Fibroblast of lung (primary cell): Measurements from ENCODE around the gene NEBL. TPM values are rescaled to one million over a fixed set of nuclear protein-coding genes. Genes with fewer than 3 reads are reported as not detected.

Experiments used
- DNase-seq, 2 donors: peaks; one replicate each; pipeline versions ENCODE4 v3.0.0 to v3.0.0-alpha.2; 2010; ENCODE audit warnings: low read depth in 2 of 2
- H2AFZ ChIP-seq: 2 replicates; pipeline ENCODE4 v1.5.1; 2012; ENCODE audit warnings: low read length, control low read depth, inconsistent platforms
- H3K27ac ChIP-seq: 2 replicates; pipeline ENCODE4 v1.5.1; 2011; ENCODE audit warnings: low read length, control low read depth; ENCODE audit not compliant: insufficient read depth
- H3K27me3 ChIP-seq: 2 replicates; pipeline ENCODE4 v1.5.1; 2011; ENCODE audit warnings: mild to moderate bottlenecking, low read length; ENCODE audit not compliant: control insufficient read depth, insufficient read depth
- H3K36me3 ChIP-seq: 2 replicates; pipeline ENCODE4 v1.5.1; 2011; ENCODE audit warnings: low read length; ENCODE audit not compliant: control insufficient read depth, insufficient read depth
- H3K4me1 ChIP-seq: 2 replicates; pipeline ENCODE4 v1.5.1; 2011; ENCODE audit warnings: low read length; ENCODE audit not compliant: control insufficient read depth, insufficient read depth; ENCODE audit errors: extremely low read depth
- H3K4me2 ChIP-seq: 2 replicates; pipeline ENCODE4 v1.5.1; 2011; ENCODE audit warnings: low read length, control low read depth; ENCODE audit not compliant: insufficient read depth; ENCODE audit errors: extremely low read depth
- H3K4me3 ChIP-seq, 4 experiments: fragments of 200-600 bp in 1 of 4; sonication (generic) in 1 of 4; replicated peaks in 1 of 4; 2 replicates each; pipeline ENCODE4 v1.5.1; 2011 to 2016; ENCODE audit warnings: low read length in 4 of 4, low read depth in 3 of 4, mild to moderate bottlenecking in 3 of 4, control low read depth in 2 of 4, inconsistent platforms in 1 of 4, mixed read lengths in 1 of 4; ENCODE audit not compliant: insufficient read depth in 1 of 4; ENCODE audit errors: control extremely low read depth in 1 of 4
- H3K79me2 ChIP-seq: 2 replicates; pipeline ENCODE4 v1.5.1; 2012; ENCODE audit warnings: mild to moderate bottlenecking, low read length, inconsistent platforms; ENCODE audit not compliant: control insufficient read depth, insufficient read depth
- H3K9ac ChIP-seq: 2 replicates; pipeline ENCODE4 v1.5.1; 2011; ENCODE audit warnings: mild to moderate bottlenecking, low read length, control low read depth; ENCODE audit not compliant: insufficient read depth
- H3K9me3 ChIP-seq: 2 replicates; pipeline ENCODE4 v1.5.1; 2012; ENCODE audit warnings: low read depth, low read length; ENCODE audit not compliant: control insufficient read depth, insufficient read depth
- H4K20me1 ChIP-seq: 2 replicates; pipeline ENCODE4 v1.5.1; 2011; ENCODE audit warnings: low read length; ENCODE audit not compliant: control insufficient read depth, insufficient read depth; ENCODE audit errors: extremely low read depth
- EZH2 ChIP-seq: IDR thresholded peaks from 2 replicates; pipeline ENCODE4 v1.5.1; 2012; ENCODE audit warnings: low read length, control low read depth, mild to moderate bottlenecking; ENCODE audit errors: missing control alignments
- polyA plus RNA-seq, 2 donors: library from polyadenylated mRNA; depleted of rRNA in 1 of 2; stranded (reverse) in 1 of 2; unstranded in 1 of 2; fragments of >200 nt; gene quantifications; 2 replicates each; pipeline ENCODE4 v1.2.1, GENCODE V29; 2011 to 2012; ENCODE audit warnings: missing spikeins in 1 of 2
- total RNA-seq: library from RNA; depleted of rRNA; stranded (reverse); fragments of >200 nt; gene quantifications from 2 replicates; pipeline ENCODE4 v1.2.1, GENCODE V29; 2014
- TF ChIP-seq, protein P1 (sequence below), 2 donors: IDR thresholded peaks in 1 of 2; conservative IDR thresholded peaks in 1 of 2; 1 replicate in 1 of 2; 2 replicates in 1 of 2; pipeline ENCODE4 v1.5.1; 2011 to 2012; ENCODE audit warnings: low read length in 2 of 2, control low read depth in 1 of 2, inconsistent platforms in 1 of 2, low read depth in 1 of 2, mild to moderate bottlenecking in 1 of 2

NEBL gene
- total and polyA plus RNA-seq, 2 donors (not counting 1 experiment from before 2014, with no cell fraction given): 0.11 to 0.33 TPM

DNA sequence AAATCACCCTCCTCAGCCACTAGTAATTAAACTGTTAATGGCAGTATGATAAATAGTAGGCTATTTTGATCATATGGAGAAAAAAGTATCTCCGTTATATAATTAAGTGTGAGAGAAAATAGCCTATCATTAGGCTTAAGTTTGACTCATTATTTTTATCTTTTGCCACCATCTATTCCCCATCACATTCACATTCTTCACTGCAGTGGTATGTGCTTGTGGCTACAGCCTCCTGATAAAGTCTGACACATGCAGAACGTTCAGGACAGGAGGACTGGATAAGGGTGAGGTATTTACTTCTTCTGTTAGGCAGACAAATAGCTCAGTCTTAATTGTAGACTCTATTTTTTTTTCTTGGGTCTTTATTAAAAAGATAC, 5.8 kb downstream of the NEBL start:
- Histone ChIP-seq H3K27me3 (no peaks in the 10 kb centered on the region), H3K36me3 (no peaks in the 10 kb centered on the region), H3K9me3 (no peaks in the 10 kb centered on the region), H3K9ac (no peak overlapping the region), H2AFZ (no peak overlapping the region), H3K79me2 (no peaks in the 10 kb centered on the region), H3K27ac (no peak overlapping the region), H4K20me1 (no peaks in the 10 kb centered on the region), H3K4me2 (no peak overlapping the region), H3K4me1 (no peaks in the 10 kb centered on the region), H3K4me3 (no peak overlapping the region)
- no peak for TF ChIP-seq EZH2
- TF ChIP-seq, protein P1, sequence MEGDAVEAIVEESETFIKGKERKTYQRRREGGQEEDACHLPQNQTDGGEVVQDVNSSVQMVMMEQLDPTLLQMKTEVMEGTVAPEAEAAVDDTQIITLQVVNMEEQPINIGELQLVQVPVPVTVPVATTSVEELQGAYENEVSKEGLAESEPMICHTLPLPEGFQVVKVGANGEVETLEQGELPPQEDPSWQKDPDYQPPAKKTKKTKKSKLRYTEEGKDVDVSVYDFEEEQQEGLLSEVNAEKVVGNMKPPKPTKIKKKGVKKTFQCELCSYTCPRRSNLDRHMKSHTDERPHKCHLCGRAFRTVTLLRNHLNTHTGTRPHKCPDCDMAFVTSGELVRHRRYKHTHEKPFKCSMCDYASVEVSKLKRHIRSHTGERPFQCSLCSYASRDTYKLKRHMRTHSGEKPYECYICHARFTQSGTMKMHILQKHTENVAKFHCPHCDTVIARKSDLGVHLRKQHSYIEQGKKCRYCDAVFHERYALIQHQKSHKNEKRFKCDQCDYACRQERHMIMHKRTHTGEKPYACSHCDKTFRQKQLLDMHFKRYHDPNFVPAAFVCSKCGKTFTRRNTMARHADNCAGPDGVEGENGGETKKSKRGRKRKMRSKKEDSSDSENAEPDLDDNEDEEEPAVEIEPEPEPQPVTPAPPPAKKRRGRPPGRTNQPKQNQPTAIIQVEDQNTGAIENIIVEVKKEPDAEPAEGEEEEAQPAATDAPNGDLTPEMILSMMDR (conservative IDR thresholded peaks at IDR 0.05 in 1 of 2, IDR thresholded peaks at IDR 0.05 in 1 of 2; ENCODE audit: low read depth in 1 of 2, low read length in 2 of 2): no peak
- DNase-seq: peak; percentile 81 to 95

DNA sequence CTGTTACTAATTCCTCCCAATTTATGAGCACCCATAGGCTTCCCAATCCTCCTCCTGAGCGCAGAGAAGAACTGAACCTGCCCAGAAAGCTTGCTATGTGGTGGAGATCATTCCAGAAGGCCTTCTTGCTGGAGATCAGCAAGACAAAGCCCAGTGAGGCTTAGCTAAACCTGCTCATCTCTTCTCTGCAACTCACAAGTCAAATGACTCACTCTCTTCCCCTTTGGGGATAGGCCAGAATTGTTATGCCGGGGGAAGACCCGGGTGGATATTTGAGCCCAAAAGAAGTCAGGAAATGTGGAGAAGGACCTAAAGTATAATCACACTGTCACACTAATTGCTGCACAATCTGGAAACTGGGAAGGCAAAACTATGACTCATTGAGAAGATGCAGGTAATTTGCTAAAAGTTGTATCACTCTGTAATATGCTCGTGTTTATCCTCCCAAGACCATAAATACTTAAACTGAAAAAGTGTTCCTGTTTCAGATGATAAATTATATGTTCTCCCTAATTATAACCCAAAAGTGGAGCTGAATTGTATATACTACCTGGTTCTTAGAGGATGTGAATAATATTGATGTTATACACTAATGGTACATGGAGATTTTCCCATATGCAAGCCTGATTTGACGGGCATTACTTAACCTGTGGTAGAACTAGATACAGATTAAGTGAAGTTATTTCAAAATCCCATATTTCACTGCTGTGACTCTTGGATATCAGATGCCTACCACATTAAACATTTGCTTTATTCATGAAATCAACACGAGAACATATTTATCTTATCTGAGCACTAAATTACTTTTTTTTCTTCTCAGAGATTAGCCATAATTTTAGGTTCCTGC, 6.4 kb downstream of the NEBL start:
- H3K27me3 ChIP-seq: no peaks in the 10 kb centered on the region
- no peak overlapping the region for H3K27ac ChIP-seq
- H3K4me2 ChIP-seq: no peak overlapping the region
- H3K36me3 ChIP-seq: no peaks in the 10 kb centered on the region
- DNase-seq: peak; percentile 49 to 75
- H2AFZ ChIP-seq: no peak overlapping the region
- H3K79me2 ChIP-seq: no peaks in the 10 kb centered on the region
- H3K9me3 ChIP-seq: no peaks in the 10 kb centered on the region
- H3K4me1 ChIP-seq: no peaks in the 10 kb centered on the region
- no peak overlapping the region for H3K9ac ChIP-seq
- TF ChIP-seq EZH2: no peak
- TF ChIP-seq, protein P1 (conservative IDR thresholded peaks at IDR 0.05 in 1 of 2, IDR thresholded peaks at IDR 0.05 in 1 of 2; ENCODE audit: low read depth in 1 of 2, low read length in 2 of 2): no peak
- no peaks in the 10 kb centered on the region for H4K20me1 ChIP-seq
- no peak overlapping the region for H3K4me3 ChIP-seq

DNA sequence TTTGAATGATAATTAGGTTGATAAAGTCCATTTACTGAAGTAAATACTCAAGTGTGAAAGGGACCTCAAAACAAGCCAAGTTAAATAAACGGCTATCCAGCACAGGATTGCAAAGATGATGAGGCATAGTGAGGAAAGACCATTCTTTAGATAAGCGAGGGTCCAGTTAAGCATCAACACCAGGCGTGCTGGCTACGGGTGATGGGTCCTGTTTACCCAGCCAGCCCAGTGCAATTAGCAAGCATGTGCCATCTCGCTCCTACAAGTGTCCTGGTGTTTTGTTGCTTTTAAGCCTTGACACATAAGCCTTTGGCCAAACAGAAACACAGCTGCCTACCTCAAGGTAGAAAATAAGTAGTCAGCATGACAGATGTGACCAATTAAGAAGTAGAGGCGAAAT, 7.1 kb downstream of the NEBL start:
- no peaks in the 10 kb centered on the region for H3K79me2 ChIP-seq
- no peaks in the 10 kb centered on the region for H3K4me1 ChIP-seq
- H3K9ac ChIP-seq: no peak overlapping the region
- TF ChIP-seq, protein P1 (conservative IDR thresholded peaks at IDR 0.05 in 1 of 2, IDR thresholded peaks at IDR 0.05 in 1 of 2; ENCODE audit: low read depth in 1 of 2, low read length in 2 of 2): no peak
- TF ChIP-seq EZH2: no peak
- H2AFZ ChIP-seq: no peak overlapping the region
- H3K36me3 ChIP-seq: no peaks in the 10 kb centered on the region
- peak in 1 of 2 donors; percentile 50 for DNase-seq
- H3K9me3 ChIP-seq: no peaks in the 10 kb centered on the region
- no peak overlapping the region for H3K4me2 ChIP-seq
- no peaks in the 10 kb centered on the region for H3K27me3 ChIP-seq
- no peak overlapping the region for H3K27ac ChIP-seq
- no peaks in the 10 kb centered on the region for H4K20me1 ChIP-seq
- no peak overlapping the region for H3K4me3 ChIP-seq
